Kidney epithelial cell (primary cell): ENCODE measurements around the gene GALNT17. TPM values are rescaled to one million over a fixed set of nuclear protein-coding genes. Genes with fewer than 3 reads are reported as not detected.

Source experiments
- DNase-seq: peaks from one replicate; pipeline ENCODE4 v3.0.0-alpha.2; 2010; ENCODE audit warnings: low read depth
- H3K27me3 ChIP-seq: 2 replicates; pipeline ENCODE4 v1.6.0; 2011; ENCODE audit warnings: low read length; ENCODE audit not compliant: control insufficient read depth, insufficient read depth
- H3K36me3 ChIP-seq: 2 replicates; pipeline ENCODE4 v1.5.1; 2011; ENCODE audit warnings: low read length; ENCODE audit not compliant: control insufficient read depth, insufficient read depth
- H3K4me3 ChIP-seq: 2 replicates; pipeline ENCODE4 v1.5.1; 2011; ENCODE audit warnings: low read depth, mild to moderate bottlenecking, control low read depth, low read length
- CTCF ChIP-seq: IDR thresholded peaks from 2 replicates; pipeline ENCODE4 v1.5.1; 2011; ENCODE audit warnings: mild to moderate bottlenecking, moderate library complexity, low read length, control low read depth, inconsistent platforms; ENCODE audit not compliant: insufficient read depth, poor library complexity, severe bottlenecking
- total RNA-seq: library from RNA; depleted of rRNA; stranded (reverse); fragments of >200 nt; gene quantifications from 2 replicates; pipeline ENCODE4 v1.2.3, GENCODE V29; 2015

GALNT17 gene
- total RNA-seq, 1 donor from 2014 or later = 3.3 TPM

- Histone ChIP-seq H3K4me3 (no peak overlapping the region), H3K36me3 (no peaks in the 10 kb centered on the region), H3K27me3 (no peaks in the 10 kb centered on the region)
- DNase-seq = no peak
- TF ChIP-seq CTCF = no peak
These were observed 202.6 kb downstream of the GALNT17 start for GRCh38 chr7:71334541-71334940.

GRCh38 chr7:71338866-71339265, 206.9 kb downstream of the GALNT17 start:
- no peak for TF ChIP-seq CTCF
- no peak for DNase-seq

GRCh38 chr7:71339924-71340323, 208.0 kb downstream of the GALNT17 start:
- H3K27me3 ChIP-seq = no peaks in the 10 kb centered on the region
- H3K4me3 ChIP-seq = no peak overlapping the region
- no peak for DNase-seq
- TF ChIP-seq CTCF = no peak
- H3K36me3 ChIP-seq = no peaks in the 10 kb centered on the region

More at GRCh38 chr7:71338866-71339265, 206.9 kb downstream of the GALNT17 start:
- Histone ChIP-seq H3K27me3 (no peaks in the 10 kb centered on the region), H3K4me3 (no peak overlapping the region), H3K36me3 (no peaks in the 10 kb centered on the region)

GRCh38 chr7:71342202-71342601, 210.3 kb downstream of the GALNT17 start:
- Histone ChIP-seq H3K4me3 (no peak overlapping the region), H3K36me3 (no peaks in the 10 kb centered on the region), H3K27me3 (no peaks in the 10 kb centered on the region)
- no peak for TF ChIP-seq CTCF
- no peak for DNase-seq

GRCh38 chr7:71343039-71343438, 211.1 kb downstream of the GALNT17 start:
- H3K4me3 ChIP-seq = no peak overlapping the region
- no peaks in the 10 kb centered on the region for H3K27me3 ChIP-seq
- no peak for DNase-seq
- no peaks in the 10 kb centered on the region for H3K36me3 ChIP-seq
- no peak for TF ChIP-seq CTCF

- TF ChIP-seq CTCF = no peak
- DNase-seq = no peak
- Histone ChIP-seq H3K4me3 (no peak overlapping the region), H3K36me3 (no peaks in the 10 kb centered on the region), H3K27me3 (no peaks in the 10 kb centered on the region)
These were observed 211.9 kb downstream of the GALNT17 start for GRCh38 chr7:71343892-71344291.
